OCI-LY3 (cell line): ENCODE data around the gene LYPD5.

Experiments used
- CTCF ChIP-seq: fragments of 200-600, 300-600 bp; sonication (generic); IDR thresholded peaks from 2 replicates; pipeline ENCODE4 v1.5.1; 2014; ENCODE audit warnings: antibody characterized with exemption, low read length, low read depth
- EZH2phosphoT487 ChIP-seq: fragments of 200-600 bp; shearing (Covaris generic); IDR thresholded peaks from 2 replicates; pipeline ENCODE4 v1.6.1; 2018; ENCODE audit warnings: antibody characterized with exemption, mixed run types, low read depth

GRCh38 chr19:43814663-43815352 lies 12.6 kb upstream of the LYPD5 start:
- no peak for TF ChIP-seq CTCF
- TF ChIP-seq EZH2phosphoT487 = no peak
